Uterus (tissue), 4 donors: Measurements from ENCODE around the gene CELF4. TPM values are rescaled to one million over a fixed set of nuclear protein-coding genes. Genes with fewer than 3 reads are reported as not detected.
A peak's percentile ranks its signal among the peaks of the same experiment; 100 is the strongest.

Source experiments
- DNase-seq, 2 donors: peaks; one replicate each; pipeline ENCODE4 v3.0.0-alpha.2; 2019 to 2020
- H3K27ac ChIP-seq, 2 donors: fragments of 200-600 bp; sonication (generic); 1 replicate in 1 of 2; 2 replicates in 1 of 2; pipeline ENCODE4 v1.5.1; 2016 to 2018
- H3K27me3 ChIP-seq, 2 donors: fragments of 200-600 bp; sonication (generic); one replicate each; pipeline ENCODE4 v1.5.1; 2018 to 2019; ENCODE audit warnings: control low read depth in 1 of 2
- H3K36me3 ChIP-seq, 2 donors: fragments of 200-600 bp; sonication (generic); one replicate each; pipeline ENCODE4 v1.5.1; 2019; ENCODE audit warnings: control low read depth in 1 of 2
- H3K4me1 ChIP-seq, 2 donors: fragments of 200-600 bp; sonication (generic); one replicate each; pipeline ENCODE4 v1.5.1; 2018 to 2019; ENCODE audit warnings: control low read depth in 1 of 2
- H3K4me3 ChIP-seq, 2 donors: fragments of 200-600 bp; sonication (generic); 1 replicate in 1 of 2; 2 replicates in 1 of 2; pipeline ENCODE4 v1.5.1; 2018 to 2019; ENCODE audit warnings: mild to moderate bottlenecking in 1 of 2
- H3K9me3 ChIP-seq, 2 donors: fragments of 200-600 bp; sonication (generic); one replicate each; pipeline ENCODE4 v1.5.1; 2019; ENCODE audit warnings: control low read depth in 1 of 2
- CTCF ChIP-seq, 4 experiments: fragments of 200-600 bp in 2 of 4; fragments of 450-650 bp in 2 of 4; sonication (generic) in 2 of 4; IDR thresholded peaks; one replicate each; pipeline ENCODE4 v1.5.1; 2016 to 2019; ENCODE audit warnings: antibody characterized with exemption in 4 of 4, mild to moderate bottlenecking in 2 of 4, moderate library complexity in 1 of 4
- POLR2A ChIP-seq, 2 donors: fragments of 450-650 bp; IDR thresholded peaks; one replicate each; pipeline ENCODE4 v1.6.1; 2016; ENCODE audit warnings: antibody characterized with exemption in 2 of 2, mild to moderate bottlenecking in 1 of 2, moderate library complexity in 1 of 2
- intact Hi-C: fragments of 100-400 bp; cut with DNase I; formaldehyde crosslinking; loops from one replicate; pipeline ENCODE4 v1.15.1; 2023; ENCODE audit warnings: low total_unique reads
- total RNA-seq, 4 donors: library from RNA; depleted of rRNA in 3 of 4; stranded (reverse); fragments of >200 nt in 3 of 4; gene quantifications; one replicate each; pipeline versions ENCODE4 v1.1.0 to v1.2.4, GENCODE V29; 2014 to 2023
- donor health status: DM: yes; HTN: yes; CAD: no.

Gene CELF4
- total RNA-seq, 4 donors from 2014 or later, result 0.18 to 1.7 TPM; not detected in 2

GRCh38 chr18:37299471-37300304, 265.9 kb downstream of the CELF4 start:
- Histone ChIP-seq H3K9me3 (no peaks in the 10 kb centered on the region), H3K4me3 (no peak overlapping the region), H3K4me1 (peaks cover 8 to 10% of the 10 kb centered on the region in 2 donors), H3K36me3 (no peaks in the 10 kb centered on the region), H3K27ac (peak overlapping the region; percentile 72 to 76), H3K27me3 (no peaks in the 10 kb centered on the region)
- no peak for TF ChIP-seq POLR2A (IDR thresholded peaks at IDR 0.05)
- TF ChIP-seq CTCF (IDR thresholded peaks at IDR 0.05), result no peak
- peak; percentile 91 to 93 for DNase-seq
- intact Hi-C loops, result no loop called here

GRCh38 chr18:37298816-37299215, 266.8 kb downstream of the CELF4 start:
- Histone ChIP-seq H3K36me3 (no peaks in the 10 kb centered on the region), H3K27me3 (no peaks in the 10 kb centered on the region), H3K4me3 (no peak overlapping the region), H3K9me3 (no peaks in the 10 kb centered on the region), H3K27ac (peak overlapping the region; percentile 72 to 76), H3K4me1 (peaks cover 8 to 10% of the 10 kb centered on the region in 2 donors)
- no peak for TF ChIP-seq POLR2A (IDR thresholded peaks at IDR 0.05)
- no peak for TF ChIP-seq CTCF (IDR thresholded peaks at IDR 0.05)
- DNase-seq, result no peak
- intact Hi-C loops, result no loop called here

GRCh38 chr18:37297106-37297505, 268.5 kb downstream of the CELF4 start:
- no peaks in the 10 kb centered on the region for H3K36me3 ChIP-seq
- no peaks in the 10 kb centered on the region for H3K9me3 ChIP-seq
- TF ChIP-seq POLR2A (IDR thresholded peaks at IDR 0.05), result no peak
- no peak for TF ChIP-seq CTCF (IDR thresholded peaks at IDR 0.05)
- no peak overlapping the region for H3K27ac ChIP-seq
- H3K27me3 ChIP-seq, result no peaks in the 10 kb centered on the region
- DNase-seq, result no peak
- H3K4me1 ChIP-seq, result peaks cover 8 to 10% of the 10 kb centered on the region in 2 donors
- no peak overlapping the region for H3K4me3 ChIP-seq
- intact Hi-C loops, result no loop called here

GRCh38 chr18:37294951-37295350, 270.6 kb downstream of the CELF4 start:
- Histone ChIP-seq H3K4me3 (no peak overlapping the region), H3K27me3 (no peaks in the 10 kb centered on the region), H3K9me3 (no peaks in the 10 kb centered on the region), H3K27ac (no peak overlapping the region), H3K36me3 (no peaks in the 10 kb centered on the region), H3K4me1 (peaks cover 8 to 10% of the 10 kb centered on the region in 2 donors)
- TF ChIP-seq CTCF (IDR thresholded peaks at IDR 0.05) (no peak), POLR2A (IDR thresholded peaks at IDR 0.05) (no peak)
- no peak for DNase-seq
- intact Hi-C loops, result no loop called here

- TF ChIP-seq CTCF (IDR thresholded peaks at IDR 0.05) (no peak), POLR2A (IDR thresholded peaks at IDR 0.05) (no peak)
- no peaks in the 10 kb centered on the region for H3K27me3 ChIP-seq
- intact Hi-C loops, result no loop called here
- no peak for DNase-seq
- H3K9me3 ChIP-seq, result no peaks in the 10 kb centered on the region
- no peak overlapping the region for H3K27ac ChIP-seq
- H3K4me1 ChIP-seq, result no peaks in the 10 kb centered on the region
- no peak overlapping the region for H3K4me3 ChIP-seq
- no peaks in the 10 kb centered on the region for H3K36me3 ChIP-seq
These were observed 272.2 kb downstream of the CELF4 start for GRCh38 chr18:37293359-37293758.
